ENCODE data around the gene TMEM132D. TPM values are rescaled to one million over a fixed set of nuclear protein-coding genes. Genes with fewer than 3 reads are reported as not detected.

TMEM132D gene
- total RNA-seq, 1 donor from 2014 or later = 0.19 TPM

- no peak overlapping the region for H3K27ac Mint-ChIP-seq (ENCODE audit: unreplicated experiment)
- H3K4me3 Mint-ChIP-seq = no peak overlapping the region
- peaks cover 9% of the 10 kb centered on the region for H3K9me3 Mint-ChIP-seq
Observed at GRCh38 chr12:129413295-129413694, 490.5 kb downstream of the TMEM132D start.

DNA sequence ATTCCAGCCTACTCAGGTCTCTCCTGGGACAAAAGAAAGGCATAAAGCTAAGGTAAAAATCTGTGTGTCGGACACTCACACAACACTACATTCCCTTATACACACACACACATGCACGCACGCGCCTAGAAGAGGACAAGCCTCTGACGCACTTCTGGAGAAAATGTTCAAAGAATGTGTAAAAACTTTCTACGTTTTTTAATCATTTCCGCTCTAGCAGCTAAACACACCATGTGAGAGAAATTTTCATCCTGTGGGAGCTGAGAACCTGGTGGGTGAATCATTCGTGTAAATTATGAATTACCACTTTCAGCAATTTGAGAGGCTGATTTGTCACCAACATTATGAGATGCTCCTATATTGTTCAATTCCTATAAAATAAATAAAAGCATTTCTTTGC lies 494.5 kb downstream of the TMEM132D start:
- DNase-seq (ENCODE audit: low read depth, low spot score) = no peak
- no peaks in the 10 kb centered on the region for H3K36me3 Mint-ChIP-seq (ENCODE audit: low read depth)
- TF ChIP-seq CTCF (conservative IDR thresholded peaks at IDR 0.05) = no peak
- no peak overlapping the region for H3K27ac Mint-ChIP-seq (ENCODE audit: unreplicated experiment)
- no peaks in the 10 kb centered on the region for H3K4me1 Mint-ChIP-seq
- H3K4me3 Mint-ChIP-seq = no peak overlapping the region
- no peaks in the 10 kb centered on the region for H3K9me3 Mint-ChIP-seq
- peaks cover 14% of the 10 kb centered on the region for H3K27me3 Mint-ChIP-seq (ENCODE audit: low read depth)

More at GRCh38 chr12:129413295-129413694, 490.5 kb downstream of the TMEM132D start:
- DNase-seq (ENCODE audit: low read depth, low spot score) = no peak
- Mint-ChIP-seq H3K36me3 (ENCODE audit: low read depth) (no peaks in the 10 kb centered on the region), H3K27me3 (ENCODE audit: low read depth) (peaks cover 14% of the 10 kb centered on the region), H3K4me1 (no peaks in the 10 kb centered on the region)
- TF ChIP-seq CTCF (conservative IDR thresholded peaks at IDR 0.05) = no peak

DNA sequence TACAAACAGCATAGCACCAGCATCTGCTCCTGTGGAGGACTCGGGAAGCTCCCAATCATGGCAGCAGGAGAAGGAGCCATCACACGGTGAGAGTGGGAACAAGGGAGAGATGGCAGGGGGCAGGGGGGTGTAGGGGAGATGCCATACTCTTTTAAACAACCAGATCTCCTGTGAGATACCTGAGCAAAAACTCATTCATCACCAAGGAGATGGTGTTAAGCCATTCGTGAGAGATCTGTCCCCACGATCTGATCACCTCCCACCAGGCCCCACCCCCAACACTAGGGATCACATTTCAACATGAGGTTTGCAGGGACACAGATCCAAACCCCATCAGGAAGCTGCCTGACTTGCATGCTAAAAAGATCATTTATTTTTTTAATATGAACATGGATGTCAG lies 499.3 kb downstream of the TMEM132D start:
- no peak for DNase-seq (ENCODE audit: low read depth, low spot score)
- Mint-ChIP-seq H3K4me3 (no peak overlapping the region), H3K27ac (ENCODE audit: unreplicated experiment) (no peak overlapping the region), H3K27me3 (ENCODE audit: low read depth) (peaks cover 8% of the 10 kb centered on the region), H3K4me1 (no peaks in the 10 kb centered on the region), H3K9me3 (no peaks in the 10 kb centered on the region), H3K36me3 (ENCODE audit: low read depth) (no peaks in the 10 kb centered on the region)
- no peak for TF ChIP-seq CTCF (conservative IDR thresholded peaks at IDR 0.05)

- no peak overlapping the region for H3K4me3 Mint-ChIP-seq
- H3K9me3 Mint-ChIP-seq = peaks cover 2% of the 10 kb centered on the region
- TF ChIP-seq CTCF (conservative IDR thresholded peaks at IDR 0.05) = no peak
- H3K36me3 Mint-ChIP-seq (ENCODE audit: low read depth) = no peaks in the 10 kb centered on the region
- H3K27me3 Mint-ChIP-seq (ENCODE audit: low read depth) = no peaks in the 10 kb centered on the region
- H3K4me1 Mint-ChIP-seq = no peaks in the 10 kb centered on the region
- H3K27ac Mint-ChIP-seq (ENCODE audit: unreplicated experiment) = no peak overlapping the region
- no peak for DNase-seq (ENCODE audit: low read depth, low spot score)
Observed at GRCh38 chr12:129401572-129401971, 502.3 kb downstream of the TMEM132D start.

GRCh38 chr12:129394177-129394825 lies 509.5 kb downstream of the TMEM132D start:
- H3K4me3 Mint-ChIP-seq = no peak overlapping the region
- peaks cover 1% of the 10 kb centered on the region for H3K9me3 Mint-ChIP-seq
- H3K4me1 Mint-ChIP-seq = no peaks in the 10 kb centered on the region
- no peak for DNase-seq (ENCODE audit: low read depth, low spot score)
- H3K27me3 Mint-ChIP-seq (ENCODE audit: low read depth) = no peaks in the 10 kb centered on the region
- H3K36me3 Mint-ChIP-seq (ENCODE audit: low read depth) = no peaks in the 10 kb centered on the region
- no peak overlapping the region for H3K27ac Mint-ChIP-seq (ENCODE audit: unreplicated experiment)
- TF ChIP-seq CTCF (conservative IDR thresholded peaks at IDR 0.05) = no peak

Data from neural crest cell (in vitro differentiated cells).